Tibial artery (tissue), 4 donors: ENCODE measurements around the gene VASH2.

Source experiments
- DNase-seq, 2 donors: peaks; one replicate each; pipeline ENCODE4 v3.0.0-alpha.2; 2019
- H3K27ac ChIP-seq, 2 donors: fragments of 200-600 bp; sonication (generic) in 1 of 2; 1 replicate in 1 of 2; 2 replicates in 1 of 2; pipeline ENCODE4 v1.5.1; 2018 to 2019; ENCODE audit warnings: mild to moderate bottlenecking in 1 of 2
- H3K27me3 ChIP-seq, 2 donors: fragments of 200-600 bp; sonication (generic) in 1 of 2; one replicate each; pipeline versions ENCODE4 v1.5.1 to v1.6.0; 2016 to 2019
- H3K36me3 ChIP-seq, 3 donors: fragments of 200-600 bp; sonication (generic) in 2 of 3; one replicate each; pipeline ENCODE4 v1.5.1; 2016 to 2019; ENCODE audit warnings: mild to moderate bottlenecking in 2 of 3
- H3K4me1 ChIP-seq, 4 donors: fragments of 200-600 bp; sonication (generic) in 2 of 4; 1 replicate in 3 of 4; 2 replicates in 1 of 4; pipeline ENCODE4 v1.5.1; 2016 to 2019
- H3K4me3 ChIP-seq, 2 donors: fragments of 200-600 bp; sonication (generic) in 1 of 2; 1 replicate in 1 of 2; 2 replicates in 1 of 2; pipeline ENCODE4 v1.5.1; 2018 to 2019; ENCODE audit warnings: mild to moderate bottlenecking in 2 of 2
- H3K9me3 ChIP-seq, 3 donors: fragments of 200-600 bp; sonication (generic) in 1 of 3; one replicate each; pipeline ENCODE4 v1.5.1; 2016 to 2019
- CTCF ChIP-seq, 2 experiments: fragments of 200-600 bp in 1 of 2; fragments of 450-650 bp in 1 of 2; IDR thresholded peaks; one replicate each; pipeline ENCODE4 v1.5.1; 2017 to 2019; ENCODE audit warnings: antibody characterized with exemption in 2 of 2, mild to moderate bottlenecking in 1 of 2, moderate library complexity in 1 of 2
- intact Hi-C: fragments of 100-400 bp; cut with DNase I; formaldehyde crosslinking; loops from one replicate; pipeline ENCODE4 v1.15.0; 2023; ENCODE audit warnings: low total_unique reads

Gene VASH2

GRCh38 chr1:212954514-212954913 is 4.2 kb downstream of the VASH2 start:
- Histone ChIP-seq H3K27ac (no peak overlapping the region), H3K27me3 (peaks cover 0 to 10% of the 10 kb centered on the region in 2 donors), H3K9me3 (no peaks in the 10 kb centered on the region), H3K4me3 (no peak overlapping the region), H3K4me1 (peaks cover 0 to 20% (median 11%) of the 10 kb centered on the region in 4 donors), H3K36me3 (no peaks in the 10 kb centered on the region)
- no peak for DNase-seq
- intact Hi-C loops: no loop called here
- no peak for TF ChIP-seq CTCF (IDR thresholded peaks at IDR 0.05)

- H3K27me3 ChIP-seq: peaks cover 0 to 7% of the 10 kb centered on the region in 2 donors
- no peak overlapping the region for H3K27ac ChIP-seq
- no peak for DNase-seq
- H3K4me3 ChIP-seq: no peak overlapping the region
- peaks cover 0 to 20% (median 11%) of the 10 kb centered on the region in 4 donors for H3K4me1 ChIP-seq
- no peaks in the 10 kb centered on the region for H3K9me3 ChIP-seq
- no peak for TF ChIP-seq CTCF (IDR thresholded peaks at IDR 0.05)
- no peaks in the 10 kb centered on the region for H3K36me3 ChIP-seq
- intact Hi-C loops: no loop called here
Observed at GRCh38 chr1:212955098-212955497, 4.8 kb downstream of the VASH2 start.

GRCh38 chr1:212955961-212956620 is 5.8 kb downstream of the VASH2 start:
- TF ChIP-seq CTCF (IDR thresholded peaks at IDR 0.05): no peak
- intact Hi-C loops: no loop called here
- DNase-seq: no peak
- H3K27ac ChIP-seq: no peak overlapping the region
- peaks cover 0 to 3% of the 10 kb centered on the region in 2 donors for H3K27me3 ChIP-seq
- peaks cover 0 to 10% (median 4%) of the 10 kb centered on the region in 4 donors for H3K4me1 ChIP-seq
- H3K36me3 ChIP-seq: no peaks in the 10 kb centered on the region
- no peaks in the 10 kb centered on the region for H3K9me3 ChIP-seq
- no peak overlapping the region for H3K4me3 ChIP-seq

GRCh38 chr1:212957546-212957945 is 7.2 kb downstream of the VASH2 start:
- TF ChIP-seq CTCF (IDR thresholded peaks at IDR 0.05): no peak
- no peak for DNase-seq
- Histone ChIP-seq H3K9me3 (no peaks in the 10 kb centered on the region), H3K4me1 (no peaks in the 10 kb centered on the region), H3K4me3 (no peak overlapping the region), H3K27me3 (peaks cover 0 to 3% of the 10 kb centered on the region in 2 donors), H3K27ac (no peak overlapping the region), H3K36me3 (no peaks in the 10 kb centered on the region)
- intact Hi-C loops: no loop called here

- Histone ChIP-seq H3K27me3 (peaks cover 0 to 3% of the 10 kb centered on the region in 2 donors), H3K4me1 (no peaks in the 10 kb centered on the region), H3K27ac (no peak overlapping the region), H3K9me3 (no peaks in the 10 kb centered on the region), H3K4me3 (no peak overlapping the region), H3K36me3 (no peaks in the 10 kb centered on the region)
- TF ChIP-seq CTCF (IDR thresholded peaks at IDR 0.05): no peak
- DNase-seq: no peak
- intact Hi-C loops: no loop called here
Observed at GRCh38 chr1:212958175-212958574, 7.8 kb downstream of the VASH2 start.
